GM19324 (cell line): ENCODE data around the gene MED12.

Source experiments
- ATAC-seq: cut with Tn5 transposase; IDR thresholded peaks from one replicate; pipeline ENCODE4 v1.9.1; 2021; ENCODE audit warnings: mild to moderate bottlenecking, moderate library complexity; ENCODE audit not compliant: unreplicated experiment, low FRiP score

Gene MED12

DNA sequence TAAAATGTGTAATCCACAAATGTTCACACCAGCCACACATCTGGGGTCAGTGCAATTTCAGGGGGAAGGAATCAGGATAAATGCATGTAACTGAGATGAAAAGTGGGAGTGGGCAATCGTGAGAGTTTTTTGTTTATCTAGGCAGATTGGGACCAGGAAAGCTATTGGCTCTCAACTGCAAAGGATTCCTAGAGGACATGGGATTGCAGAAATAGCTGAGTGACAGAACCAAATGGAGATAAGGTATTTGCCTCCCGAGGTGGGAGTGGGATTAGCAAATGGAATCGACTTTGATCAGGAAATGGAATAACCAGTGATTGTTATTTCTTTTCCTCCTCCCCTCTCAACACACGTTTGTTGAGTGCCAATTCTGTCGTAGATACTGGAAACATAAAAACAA, 65.7 kb downstream of the MED12 start:
- no peak for ATAC-seq

DNA sequence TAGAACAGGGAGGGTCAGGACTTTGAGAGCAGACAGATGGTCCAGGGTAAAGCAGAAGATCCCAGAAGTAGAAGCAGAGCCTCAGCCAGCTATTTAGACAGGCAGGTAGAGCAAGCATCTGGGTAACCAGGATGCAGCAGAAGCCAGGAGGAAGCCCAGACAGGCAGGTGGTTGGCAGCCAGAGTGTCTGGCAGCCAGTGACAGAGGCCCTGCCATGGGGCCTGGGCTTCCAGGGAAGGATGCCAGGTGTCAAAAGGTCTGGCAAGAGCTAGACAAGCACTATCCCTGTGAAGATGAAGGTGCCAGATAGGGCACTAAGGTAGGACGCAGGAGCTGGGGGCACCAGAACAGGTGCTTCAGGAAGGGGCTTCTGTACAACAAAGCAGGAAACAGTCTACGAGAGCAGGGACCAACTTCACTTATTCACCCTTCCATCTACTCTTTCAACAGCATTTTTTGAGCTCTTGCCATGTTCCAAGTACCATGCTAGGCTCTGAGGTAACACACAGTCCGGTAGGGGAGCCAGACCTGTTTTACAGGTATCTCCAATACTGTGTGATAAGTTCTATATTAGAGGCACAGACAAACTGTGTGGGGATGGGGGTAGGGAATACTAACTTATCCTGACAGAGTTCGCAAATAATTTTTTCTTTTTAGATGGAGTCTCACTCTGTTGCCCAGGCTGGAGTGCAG, 66.6 kb downstream of the MED12 start:
- ATAC-seq = no peak

DNA sequence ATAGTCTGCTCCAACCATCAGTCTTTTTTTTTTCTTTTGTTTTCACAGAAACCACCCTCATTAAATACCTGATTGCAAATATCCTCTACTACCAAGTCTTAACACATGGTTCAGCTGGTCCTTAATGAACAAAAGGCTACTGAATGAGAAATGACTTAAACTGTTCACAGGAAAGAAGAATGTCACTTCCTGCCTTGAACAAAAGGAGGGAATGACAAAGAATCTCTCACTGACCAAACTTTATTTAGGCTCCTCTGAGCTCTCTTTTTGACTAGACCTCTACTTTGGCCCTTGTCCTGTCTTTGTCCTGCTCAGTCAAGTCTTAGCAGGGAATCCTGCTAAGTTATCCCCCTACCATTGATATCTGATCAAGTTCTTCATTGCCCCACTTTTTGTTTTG, 72.9 kb downstream of the MED12 start:
- no peak for ATAC-seq
